GM21737 (cell line): ENCODE measurements around the gene FAM3C.

Source experiments
- ATAC-seq: cut with Tn5 transposase; IDR thresholded peaks from one replicate; pipeline ENCODE4 v1.9.1; 2021; ENCODE audit warnings: mild to moderate bottlenecking, moderate library complexity; ENCODE audit not compliant: unreplicated experiment

Gene FAM3C

DNA sequence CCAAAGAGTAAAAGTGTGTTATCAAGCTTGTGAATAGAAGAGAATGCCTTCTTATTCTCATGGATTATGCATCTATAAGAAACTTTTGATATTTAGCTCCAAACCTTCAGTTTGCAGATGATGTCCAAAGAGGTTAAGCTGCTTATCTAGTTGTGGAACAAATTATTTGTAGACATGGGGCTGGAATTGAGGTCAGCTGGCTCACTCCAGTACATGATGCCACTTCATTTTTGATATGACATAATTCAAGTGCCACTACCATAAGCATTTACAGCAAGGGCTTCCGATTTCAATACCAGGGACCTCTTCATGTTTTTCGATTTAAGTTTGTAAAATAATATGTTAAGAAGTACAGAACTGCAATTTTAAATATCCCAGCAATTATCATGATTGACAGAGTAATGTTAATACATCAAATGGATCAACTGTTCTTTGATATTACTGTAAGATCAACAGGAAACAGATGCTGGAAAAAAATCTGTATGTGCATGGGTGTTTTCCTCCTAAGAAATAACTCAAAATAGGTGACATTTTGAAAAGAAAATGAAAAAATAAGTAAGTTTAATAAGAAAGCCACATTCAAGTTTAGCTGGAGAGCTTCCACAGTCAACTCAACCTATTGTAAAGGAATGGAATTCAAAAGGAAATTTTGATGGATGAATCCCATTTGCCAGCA, 12.7 kb downstream of the FAM3C start:
- no peak for ATAC-seq

- no peak for ATAC-seq
Measured at GRCh38 chr7:121382473-121382872, 13.6 kb downstream of the FAM3C start.

GRCh38 chr7:121379930-121380329, 16.2 kb downstream of the FAM3C start:
- no peak for ATAC-seq

DNA sequence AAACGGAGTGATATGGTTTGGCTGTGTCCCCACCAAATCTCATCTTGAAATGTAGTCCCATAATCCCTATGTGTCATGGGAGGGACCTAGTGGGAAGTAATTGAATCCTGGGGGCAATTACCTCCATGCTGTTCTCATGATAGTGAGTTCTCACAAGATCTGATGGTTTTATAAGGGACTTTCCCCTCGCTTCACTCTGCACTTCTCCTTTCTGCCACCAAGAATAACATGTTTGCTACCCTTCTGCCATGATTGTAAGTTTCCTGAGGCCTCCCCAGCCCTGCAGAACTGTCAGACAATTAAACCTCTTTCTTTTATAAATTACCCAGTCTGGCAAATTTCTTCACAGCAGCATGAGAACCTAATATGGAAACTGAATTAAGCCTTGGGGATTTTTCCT, 19.1 kb downstream of the FAM3C start:
- ATAC-seq, result no peak

- no peak for ATAC-seq
Measured at GRCh38 chr7:121373177-121373576, 22.9 kb downstream of the FAM3C start.

DNA sequence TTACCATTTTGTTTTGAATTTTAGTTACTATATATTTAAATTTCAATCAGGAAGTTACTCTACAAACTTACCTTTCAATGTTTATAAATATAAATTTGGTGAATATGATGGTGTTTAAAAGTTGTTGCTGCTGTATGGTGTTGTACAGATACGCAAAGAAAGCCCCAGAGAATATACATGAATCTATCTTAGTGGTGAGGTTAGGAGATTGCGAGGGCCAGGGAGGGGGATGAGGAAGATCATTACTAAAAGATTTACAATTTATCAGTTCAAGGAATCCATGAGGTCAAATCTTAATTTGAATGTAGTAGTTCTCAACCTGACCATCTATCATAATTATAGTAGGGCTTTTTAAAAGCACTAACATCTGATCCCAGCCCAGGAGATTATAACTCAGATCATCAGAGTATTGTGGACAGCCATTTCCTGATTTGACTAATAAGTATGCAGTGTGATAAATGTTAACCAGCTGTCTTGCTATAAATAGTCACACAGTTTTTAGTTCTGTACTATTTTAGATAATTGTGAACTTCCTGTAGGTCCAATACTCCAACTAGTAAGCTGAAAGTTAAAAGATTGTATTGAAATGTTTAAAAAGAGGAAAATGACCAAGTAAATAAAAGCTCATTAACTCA, 23.6 kb downstream of the FAM3C start:
- peak; percentile 82 for ATAC-seq

GRCh38 chr7:121371883-121372282, 24.2 kb downstream of the FAM3C start:
- no peak for ATAC-seq

GRCh38 chr7:121371367-121371766, 24.7 kb downstream of the FAM3C start:
- no peak for ATAC-seq

DNA sequence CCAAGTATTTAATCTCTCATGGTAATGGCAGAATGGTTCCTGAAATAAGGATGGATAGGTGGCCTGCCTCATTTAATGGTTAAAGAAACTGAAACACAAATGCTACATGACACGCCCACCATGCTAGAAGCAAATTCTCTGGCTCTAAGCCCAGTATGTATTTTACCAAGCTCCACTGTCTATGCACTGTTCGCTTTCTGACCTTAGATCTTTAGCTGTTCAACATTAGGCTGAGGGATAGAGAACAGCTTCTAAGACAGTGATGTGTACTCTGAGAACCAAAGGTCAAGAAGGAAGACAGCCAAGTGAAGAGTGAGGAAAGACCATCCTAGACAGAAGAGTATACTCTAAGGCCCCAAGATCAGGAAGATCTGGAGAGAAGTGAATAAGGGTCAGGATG, 26.6 kb downstream of the FAM3C start:
- peak; percentile 54 for ATAC-seq

GRCh38 chr7:121366852-121367431, 29.2 kb downstream of the FAM3C start:
- no peak for ATAC-seq

DNA sequence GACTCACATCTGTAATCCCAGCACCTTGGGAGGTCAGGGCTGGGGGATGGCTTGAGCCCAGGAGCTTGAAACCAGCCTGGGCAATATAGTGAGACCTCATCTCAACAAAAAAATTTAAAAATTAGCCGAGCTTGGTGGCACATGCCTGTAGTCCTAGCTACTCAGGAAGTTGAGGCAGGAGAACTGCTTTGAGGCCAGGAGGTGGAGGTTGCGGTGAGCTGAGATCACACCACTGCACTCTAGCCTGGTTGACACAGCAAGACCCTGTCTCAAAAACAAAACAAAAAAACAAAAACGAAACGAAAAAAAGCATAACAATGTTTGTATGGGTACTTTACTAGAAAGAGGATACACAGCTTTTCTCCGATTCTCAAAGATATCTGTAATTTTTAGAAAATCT, 35.5 kb downstream of the FAM3C start:
- no peak for ATAC-seq

DNA sequence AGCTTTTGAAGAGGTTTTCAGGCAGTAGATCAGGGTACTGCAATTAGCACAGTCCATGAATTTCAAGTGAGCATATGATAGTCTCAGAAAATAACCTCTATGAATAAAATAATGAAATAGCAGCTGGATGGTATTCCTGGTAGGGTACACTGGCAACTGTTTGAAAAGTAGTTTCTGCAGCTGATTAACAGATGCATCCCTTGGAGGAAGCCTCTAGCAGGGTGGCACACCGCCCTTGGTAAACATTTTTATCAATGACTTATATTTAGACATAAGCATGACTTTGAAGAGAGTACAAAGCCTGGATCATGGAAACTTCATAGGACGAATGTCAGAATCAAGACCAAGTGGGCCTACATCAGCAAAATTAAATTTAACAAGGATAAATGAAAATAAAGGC, 40.5 kb downstream of the FAM3C start:
- no peak for ATAC-seq

DNA sequence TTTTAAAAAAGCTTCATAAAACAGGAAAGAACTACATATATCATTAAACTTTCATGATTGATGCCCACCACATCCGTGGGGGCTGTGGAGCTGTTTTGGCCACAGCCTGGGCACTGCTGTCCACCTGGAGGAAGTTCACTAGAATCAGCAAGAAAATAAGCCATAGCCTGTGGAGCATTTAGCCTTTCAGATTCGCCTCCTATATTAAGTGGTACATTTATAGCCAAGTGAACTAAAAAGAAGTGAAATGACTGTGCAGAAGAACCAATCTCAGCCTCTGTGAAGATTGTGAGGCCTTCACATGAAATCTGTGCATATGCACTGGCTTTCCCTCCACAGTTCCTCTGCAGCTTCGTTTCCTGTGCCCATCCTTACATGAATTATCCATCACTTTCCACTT, 43.8 kb downstream of the FAM3C start:
- no peak for ATAC-seq

- no peak for ATAC-seq
Measured at GRCh38 chr7:121351682-121352081, 44.4 kb downstream of the FAM3C start.

- ATAC-seq, result no peak
Measured at GRCh38 chr7:121344497-121344896, 51.6 kb downstream of the FAM3C start.

DNA sequence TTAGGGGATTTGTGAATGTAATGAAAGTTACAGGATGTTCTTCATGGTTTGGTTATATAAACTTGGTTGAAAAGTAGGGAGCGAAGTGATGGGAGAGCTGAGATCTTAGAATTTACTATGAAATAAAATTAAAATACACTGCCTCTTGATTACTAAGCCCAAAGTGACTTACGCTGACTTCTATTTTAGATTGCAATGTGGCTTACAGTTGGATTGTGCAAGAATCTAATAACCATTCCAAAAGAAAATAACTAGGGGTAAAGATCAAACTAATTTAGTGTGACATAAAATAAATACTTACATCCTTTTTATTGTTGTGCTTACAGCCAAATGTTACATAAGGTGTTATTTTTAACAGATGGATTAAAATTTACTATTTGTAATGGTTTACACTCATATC, 52.0 kb downstream of the FAM3C start:
- ATAC-seq, result no peak

DNA sequence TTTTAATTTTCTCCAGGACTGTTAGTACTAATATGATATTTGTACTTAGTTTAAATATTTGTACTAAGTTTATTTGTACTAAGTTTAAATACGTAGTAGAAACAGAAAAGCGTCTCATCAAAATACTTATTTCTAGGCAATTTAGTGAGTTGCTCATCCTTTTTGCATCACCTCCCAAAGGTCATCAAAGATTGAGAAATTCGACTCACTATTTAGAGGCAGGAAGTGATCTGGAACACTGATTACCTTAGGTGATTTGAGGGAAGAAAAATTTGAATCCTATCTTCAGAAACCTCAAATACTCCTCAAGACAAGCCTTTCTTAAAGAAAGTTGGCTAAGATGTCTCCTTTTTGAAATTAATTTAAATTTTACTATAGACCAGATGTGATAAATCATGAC, 52.8 kb downstream of the FAM3C start:
- no peak for ATAC-seq

DNA sequence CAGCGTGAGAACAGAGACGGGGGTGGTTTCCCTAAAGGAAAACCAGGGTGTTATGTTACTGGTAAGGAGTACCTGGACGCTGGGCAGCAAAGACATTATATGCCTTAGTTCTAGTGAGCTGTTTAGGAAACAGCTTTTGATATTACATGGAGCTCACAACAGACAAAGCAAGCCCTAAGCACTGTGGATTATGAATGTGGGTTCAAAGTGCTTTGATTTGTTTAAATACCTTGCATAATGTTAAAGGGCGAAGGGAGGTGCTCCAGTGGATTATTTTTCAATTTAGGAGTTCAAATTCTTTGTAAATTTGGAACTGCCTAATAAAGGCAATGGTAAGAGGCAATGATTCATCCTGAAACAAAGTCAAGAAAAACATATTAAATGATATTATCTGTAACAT, 53.5 kb downstream of the FAM3C start:
- no peak for ATAC-seq

- ATAC-seq, result no peak
Measured at GRCh38 chr7:121341933-121342332, 54.2 kb downstream of the FAM3C start.

DNA sequence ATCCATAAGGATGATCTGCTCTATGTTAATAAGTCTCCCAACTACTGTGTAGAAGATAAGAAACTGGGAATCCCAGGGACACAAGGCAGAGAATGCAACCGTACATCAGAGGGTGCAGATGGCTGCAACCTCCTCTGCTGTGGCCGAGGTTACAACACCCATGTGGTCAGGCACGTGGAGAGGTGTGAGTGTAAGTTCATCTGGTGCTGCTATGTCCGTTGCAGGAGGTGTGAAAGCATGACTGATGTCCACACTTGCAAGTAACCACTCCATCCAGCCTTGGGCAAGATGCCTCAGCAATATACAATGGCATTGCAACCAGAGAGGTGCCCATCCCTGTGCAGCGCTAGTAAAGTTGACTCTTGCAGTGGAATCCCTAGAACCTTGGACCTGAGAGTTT, 57.0 kb downstream of the FAM3C start:
- no peak for ATAC-seq

DNA sequence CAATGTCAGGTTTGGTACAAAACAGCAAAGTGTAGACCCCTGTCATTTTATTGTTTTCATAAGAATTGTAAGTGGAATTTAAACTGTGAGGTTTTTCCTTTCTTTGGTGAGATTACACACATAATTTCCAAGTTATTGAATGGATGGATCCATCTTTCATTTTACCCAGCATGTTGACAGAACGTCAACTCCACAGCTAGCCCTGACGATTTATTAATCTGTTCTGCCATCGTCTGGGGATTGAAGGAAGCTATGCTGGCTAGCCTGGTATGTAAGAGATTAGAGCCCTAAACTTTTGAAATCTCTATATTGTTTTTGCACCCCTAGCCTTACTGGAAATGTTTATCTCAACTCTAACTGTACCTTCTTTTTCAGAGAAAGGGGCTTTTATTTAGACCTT, 58.7 kb downstream of the FAM3C start:
- ATAC-seq, result peak; percentile 56

- no peak for ATAC-seq
Measured at GRCh38 chr7:121336579-121336978, 59.5 kb downstream of the FAM3C start.
